GM19025 (cell line): ENCODE measurements around the gene TTC21A.
A peak's percentile ranks its signal among the peaks of the same experiment; 100 is the strongest.

Experiments used
- ATAC-seq: cut with Tn5 transposase; IDR thresholded peaks from one replicate; pipeline ENCODE4 v1.9.1; 2021; ENCODE audit warnings: mild to moderate bottlenecking, low read depth, moderate library complexity; ENCODE audit not compliant: unreplicated experiment

Gene TTC21A

DNA sequence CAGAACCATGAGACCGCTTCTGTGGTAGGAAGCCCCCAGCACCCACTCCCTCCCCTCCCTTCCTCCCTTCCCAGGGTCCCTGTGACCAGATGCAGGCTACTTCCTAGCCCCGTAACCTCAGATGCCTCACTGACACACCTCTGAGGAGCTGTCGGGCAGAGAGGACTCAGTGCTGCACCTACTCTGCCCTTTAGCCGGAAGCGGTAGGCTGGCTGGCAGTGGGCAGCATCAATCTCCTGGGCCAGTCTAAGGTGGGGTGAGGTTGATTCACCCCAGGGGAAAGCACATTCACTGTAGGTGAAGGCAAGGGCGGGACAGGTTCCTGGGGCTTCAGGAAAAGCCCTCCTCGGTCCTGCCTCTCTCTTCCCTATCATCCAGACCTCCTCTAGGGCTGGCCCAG lies 26.8 kb downstream of the TTC21A start:
- ATAC-seq, result no peak

DNA sequence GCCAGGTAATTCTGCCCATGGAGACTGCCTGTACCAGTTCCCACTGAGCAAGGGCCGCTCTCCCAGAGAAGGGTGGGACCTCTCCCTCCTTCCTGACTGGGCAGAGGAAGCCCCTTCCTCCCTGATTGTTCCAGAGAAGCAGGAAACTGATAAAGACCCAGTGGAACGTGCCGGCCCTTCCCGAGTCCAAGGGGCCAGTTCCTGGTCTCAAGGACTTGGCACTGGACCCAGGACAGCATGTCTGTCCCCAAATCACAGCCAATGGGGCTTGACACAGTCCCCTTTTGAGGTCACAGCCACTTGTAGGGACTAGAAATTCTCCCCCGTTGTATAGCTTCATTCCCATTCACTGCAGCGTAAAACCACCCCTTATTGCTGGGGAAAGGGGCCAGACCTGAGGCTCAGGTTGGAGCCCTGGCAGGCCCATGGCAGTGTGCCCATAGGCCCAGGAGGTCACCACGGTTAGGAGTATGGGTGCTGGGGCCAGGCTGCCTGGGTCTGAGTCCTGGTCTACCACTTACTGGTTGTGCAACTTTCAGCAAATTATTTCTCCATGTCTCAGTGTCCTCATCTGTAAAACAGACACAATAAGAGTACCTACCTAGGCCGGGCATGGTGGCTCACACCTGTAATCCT lies 27.8 kb downstream of the TTC21A start:
- ATAC-seq, result no peak

DNA sequence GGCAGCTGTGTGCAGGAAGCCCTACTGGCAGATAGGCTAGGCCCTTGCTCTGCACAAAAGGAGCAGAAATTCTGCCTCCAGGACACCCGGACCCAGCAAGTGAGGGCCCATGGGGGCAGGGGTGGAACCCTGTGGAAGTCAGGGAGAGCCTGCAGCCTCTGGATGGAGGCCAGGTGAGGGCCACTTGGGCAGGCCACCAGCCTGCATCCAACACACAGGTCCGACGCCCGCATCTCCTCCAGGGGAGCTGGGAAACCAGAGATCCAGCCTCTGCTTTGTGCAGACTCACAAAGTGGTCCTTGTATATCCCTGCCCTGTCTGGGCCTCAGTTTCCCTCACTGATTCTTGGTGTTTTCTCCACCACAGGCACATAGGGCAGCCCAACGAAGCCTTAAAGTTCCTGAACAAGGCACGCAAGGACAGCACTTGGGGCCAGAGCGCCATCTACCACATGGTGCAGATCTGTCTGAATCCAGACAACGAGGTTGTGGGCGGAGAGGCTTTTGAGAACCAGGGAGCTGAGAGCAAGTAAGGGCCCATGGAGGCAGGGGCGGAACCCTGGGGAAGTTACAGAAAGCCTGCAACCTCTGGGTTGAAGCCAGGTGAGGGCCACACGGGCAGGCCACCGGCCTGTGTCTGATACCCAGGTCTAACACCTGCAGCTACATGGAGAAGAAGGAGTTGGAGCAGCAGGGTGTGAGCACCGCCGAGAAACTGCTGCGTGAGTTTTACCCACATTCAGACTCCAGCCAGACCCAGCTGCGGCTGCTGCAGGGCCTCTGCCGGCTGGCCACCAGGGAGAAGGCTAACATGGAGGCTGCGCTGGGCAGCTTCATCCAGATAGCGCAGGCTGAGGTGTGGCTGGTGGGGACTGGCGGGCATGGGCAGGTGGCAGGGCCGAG lies 29.3 kb downstream of the TTC21A start:
- no peak for ATAC-seq

DNA sequence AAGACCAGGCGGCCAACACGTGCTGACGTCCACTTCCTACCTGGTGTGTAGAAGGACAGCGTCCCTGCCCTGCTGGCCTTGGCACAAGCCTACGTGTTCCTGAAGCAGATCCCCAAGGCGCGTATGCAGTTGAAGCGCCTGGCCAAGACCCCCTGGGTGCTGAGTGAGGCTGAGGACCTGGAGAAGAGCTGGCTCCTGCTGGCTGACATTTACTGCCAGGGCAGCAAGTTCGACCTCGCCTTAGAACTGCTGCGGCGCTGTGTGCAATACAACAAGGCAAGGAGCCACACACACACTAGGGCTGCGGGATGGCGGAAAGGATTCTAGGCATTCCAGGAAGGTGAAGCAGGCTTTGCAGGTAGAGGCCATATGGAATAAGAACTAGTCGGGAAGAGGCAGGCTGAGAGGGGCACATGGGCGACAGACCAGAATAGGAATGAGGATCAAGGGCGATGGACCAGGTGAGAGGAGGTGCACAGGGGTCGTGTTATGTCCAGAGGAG lies 30.0 kb downstream of the TTC21A start:
- ATAC-seq, result no peak

DNA sequence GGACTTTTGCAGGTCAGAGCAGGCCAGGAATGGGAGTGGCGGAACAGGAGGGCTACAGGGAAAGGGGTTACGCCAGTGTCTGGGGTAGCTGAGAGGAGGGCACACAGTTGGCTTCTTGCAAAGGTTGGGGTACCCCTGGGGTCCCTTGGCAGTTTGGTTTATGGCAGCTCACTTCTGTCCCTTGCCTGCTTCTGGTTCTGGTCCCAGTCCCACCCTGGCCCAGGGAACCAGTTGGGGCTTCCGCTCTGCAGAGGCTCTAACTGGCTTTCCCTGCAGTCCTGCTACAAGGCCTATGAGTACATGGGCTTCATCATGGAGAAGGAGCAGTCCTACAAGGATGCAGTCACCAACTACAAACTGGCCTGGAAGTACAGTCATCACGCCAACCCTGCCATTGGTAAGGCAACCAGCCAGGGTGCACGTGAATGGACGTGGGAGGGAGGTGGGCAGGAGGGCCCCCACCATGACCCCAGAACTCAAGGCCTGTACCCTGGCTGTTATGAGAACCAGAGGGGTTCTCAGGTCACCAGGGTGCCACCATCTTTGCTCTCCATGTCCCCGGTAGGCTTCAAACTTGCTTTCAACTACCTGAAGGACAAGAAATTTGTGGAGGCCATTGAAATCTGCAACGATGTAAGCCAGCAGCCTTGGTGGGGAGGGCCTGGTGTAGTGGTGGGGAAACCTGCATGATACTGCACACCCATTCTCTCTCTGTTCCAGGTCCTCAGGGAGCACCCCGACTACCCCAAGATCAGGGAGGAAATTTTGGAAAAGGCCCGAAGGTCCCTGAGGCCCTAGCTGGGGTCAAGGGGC lies 30.7 kb downstream of the TTC21A start:
- no peak for ATAC-seq

DNA sequence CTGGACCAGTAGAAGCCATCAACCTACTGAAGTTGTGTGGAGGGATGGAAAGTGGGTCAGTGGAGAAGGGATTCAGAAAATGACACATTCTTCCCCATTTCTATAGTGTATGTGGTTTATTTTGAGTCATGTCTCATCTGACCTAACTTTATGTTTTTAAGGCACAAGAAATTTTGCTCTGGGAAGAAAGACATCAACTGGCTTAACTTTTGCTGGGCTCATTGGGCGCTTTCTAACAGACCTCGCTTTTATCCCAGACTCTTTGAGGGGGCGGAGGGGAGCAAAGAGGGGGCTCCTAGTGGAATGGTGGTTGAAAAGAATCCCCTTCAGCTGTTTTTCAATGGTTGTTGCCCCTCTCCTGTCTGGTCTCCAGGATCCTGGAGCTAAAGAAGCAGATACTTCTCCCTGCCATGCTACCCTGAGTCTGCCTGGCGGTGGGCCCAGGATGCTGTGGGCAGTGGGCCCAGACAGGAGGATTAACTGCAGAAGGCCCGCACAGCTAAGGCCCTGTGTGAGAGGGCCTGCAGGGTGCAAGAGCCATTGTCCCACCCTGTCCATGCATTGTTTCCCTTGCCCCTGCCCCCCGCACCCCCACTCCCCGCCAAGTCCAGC lies 31.4 kb downstream of the TTC21A start:
- no peak for ATAC-seq

DNA sequence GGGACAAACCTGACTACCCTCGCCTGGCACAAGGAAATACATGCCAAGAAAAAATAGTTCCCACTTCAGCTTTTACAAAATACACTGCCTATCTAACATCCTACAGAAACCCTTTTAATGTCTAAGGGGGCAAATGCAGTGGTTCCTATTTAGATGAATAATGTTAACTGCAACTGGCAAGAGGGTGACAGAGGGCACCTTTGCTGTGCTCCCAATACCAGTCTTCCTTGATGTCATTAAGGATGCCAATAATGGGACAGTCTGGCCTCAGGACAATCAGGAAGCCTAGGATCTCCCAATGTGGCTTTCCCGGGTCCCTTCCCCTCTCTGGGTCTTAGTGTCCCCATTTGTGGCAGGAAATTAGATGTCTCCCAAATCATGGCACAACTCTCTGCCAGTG lies 32.0 kb downstream of the TTC21A start:
- ATAC-seq, result no peak

DNA sequence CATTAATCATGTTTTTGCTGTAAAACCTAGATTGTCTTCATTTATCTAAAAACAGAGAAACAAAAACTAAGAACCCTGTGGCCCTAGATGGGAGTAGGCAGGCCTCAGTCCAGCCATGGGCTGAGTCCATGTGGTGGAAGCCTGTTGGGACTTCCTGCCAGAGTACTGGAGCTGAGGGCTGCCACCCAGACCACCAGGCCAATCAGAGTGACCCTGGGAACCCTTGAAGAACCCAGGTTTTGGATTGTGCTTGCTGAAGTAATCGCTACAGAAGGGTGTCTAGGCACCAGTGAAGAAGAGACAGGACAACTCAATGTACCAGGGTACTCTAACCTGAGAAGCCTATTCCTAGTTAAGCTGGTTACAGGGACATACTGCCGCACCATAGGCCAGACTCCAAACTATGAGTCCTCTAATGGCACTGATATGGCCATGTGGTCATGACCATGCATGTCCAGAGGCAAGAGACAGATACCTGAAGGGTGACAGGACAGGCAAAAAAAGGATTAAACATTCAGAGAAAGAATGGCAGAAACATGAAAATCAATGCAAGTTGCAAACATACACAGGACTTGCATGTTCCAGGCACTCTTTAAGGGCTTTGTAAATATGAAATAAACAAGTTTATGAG lies 33.0 kb downstream of the TTC21A start:
- no peak for ATAC-seq

DNA sequence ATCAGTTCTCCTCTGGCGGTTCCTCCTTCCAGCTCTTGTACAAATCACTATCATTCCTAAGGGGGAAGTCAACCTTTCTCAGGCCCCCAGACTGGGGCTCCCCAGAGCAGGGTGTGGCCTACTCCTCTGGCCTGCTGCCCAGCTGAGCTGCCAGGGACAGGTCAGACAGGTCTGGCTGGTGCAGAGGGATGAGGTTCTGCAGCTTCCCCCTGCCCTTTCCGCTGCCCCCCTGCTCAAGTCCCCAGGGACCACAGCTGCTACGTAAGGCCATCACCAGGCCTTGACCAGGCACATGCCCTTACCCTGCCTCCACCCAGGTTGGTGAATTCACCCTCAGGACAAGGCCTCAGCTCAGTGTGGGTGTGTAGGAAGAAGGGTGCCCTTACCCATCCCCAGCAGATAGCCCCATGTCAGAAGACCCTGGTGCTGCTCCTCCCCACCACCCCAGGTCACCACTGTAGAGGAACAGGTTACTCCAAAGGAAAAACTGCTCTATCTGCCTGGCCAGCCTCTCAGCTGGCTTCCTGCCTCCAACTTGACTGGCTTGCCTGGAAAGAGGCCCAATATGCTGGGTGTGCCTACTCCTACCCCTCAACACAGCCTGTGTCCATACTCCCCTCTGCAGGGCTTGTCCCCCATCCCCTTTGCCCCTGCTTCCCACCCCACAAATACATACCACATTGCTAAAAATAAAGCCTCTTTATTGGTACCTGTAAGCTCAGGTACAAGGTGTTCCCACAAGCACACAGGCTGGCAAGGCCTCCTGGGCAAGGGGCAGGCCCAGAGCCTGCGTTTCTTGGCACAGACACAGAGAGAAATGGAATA lies 33.9 kb downstream of the TTC21A start:
- ATAC-seq, result no peak

DNA sequence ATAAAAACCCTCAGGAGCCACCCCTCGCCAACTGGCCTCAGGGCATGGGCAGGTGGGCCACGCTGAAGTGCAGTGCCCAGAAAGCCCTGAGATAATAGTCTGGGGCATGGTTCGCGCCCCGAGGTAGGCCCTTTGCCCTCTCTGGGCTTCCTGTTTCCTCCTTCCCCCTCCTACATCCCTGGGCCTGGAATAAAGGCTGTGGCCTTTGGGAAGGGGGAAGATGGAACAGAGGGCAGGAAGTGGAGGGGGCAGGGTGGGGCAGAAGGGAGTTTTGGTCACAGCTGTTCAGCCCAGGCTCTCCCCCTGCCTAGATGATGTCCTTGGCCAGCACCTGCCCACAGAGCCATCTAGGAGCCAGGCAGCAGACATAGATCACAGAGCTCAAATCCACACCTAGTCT lies 34.6 kb downstream of the TTC21A start:
- ATAC-seq, result no peak

DNA sequence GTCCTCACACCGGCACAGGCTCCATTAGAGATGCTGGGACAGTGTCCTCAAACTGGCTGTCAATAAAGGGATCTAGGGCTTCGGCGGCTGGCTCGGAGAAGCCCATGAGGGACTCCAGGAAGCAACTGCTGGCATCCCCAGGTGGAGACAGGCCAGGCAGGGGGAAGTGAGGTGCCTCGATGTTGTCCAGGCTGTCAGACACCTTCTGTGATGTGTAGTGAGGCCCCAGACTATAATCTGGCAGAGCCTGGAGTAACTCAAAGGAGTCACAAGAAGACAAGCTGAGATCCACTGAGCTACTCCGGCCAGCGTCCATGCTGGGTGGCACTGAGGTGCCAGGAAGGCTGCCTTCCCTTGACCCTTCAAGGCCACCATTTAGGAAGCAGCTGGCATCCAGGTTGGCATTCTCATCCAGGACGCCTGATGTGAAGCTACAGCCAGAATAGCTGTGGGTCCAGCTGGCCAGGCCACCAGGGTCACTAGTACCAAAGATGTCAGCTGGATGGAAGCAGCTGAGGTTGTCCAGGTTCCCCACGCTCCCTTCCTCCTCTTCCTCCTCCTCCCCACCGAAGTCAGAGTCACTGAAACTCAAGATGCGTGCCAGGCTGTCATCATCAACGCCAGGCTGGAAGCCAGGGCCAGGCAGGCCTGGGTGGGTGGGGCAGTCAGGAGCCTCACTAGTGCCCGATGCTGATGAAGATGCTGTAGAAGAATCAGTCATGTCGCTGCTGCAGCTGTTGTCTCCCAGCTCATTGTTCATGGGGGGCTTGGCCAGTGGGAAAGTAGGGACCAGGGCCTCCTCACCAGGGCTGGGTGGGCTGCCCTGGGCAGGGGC lies 35.8 kb downstream of the TTC21A start:
- no peak for ATAC-seq

DNA sequence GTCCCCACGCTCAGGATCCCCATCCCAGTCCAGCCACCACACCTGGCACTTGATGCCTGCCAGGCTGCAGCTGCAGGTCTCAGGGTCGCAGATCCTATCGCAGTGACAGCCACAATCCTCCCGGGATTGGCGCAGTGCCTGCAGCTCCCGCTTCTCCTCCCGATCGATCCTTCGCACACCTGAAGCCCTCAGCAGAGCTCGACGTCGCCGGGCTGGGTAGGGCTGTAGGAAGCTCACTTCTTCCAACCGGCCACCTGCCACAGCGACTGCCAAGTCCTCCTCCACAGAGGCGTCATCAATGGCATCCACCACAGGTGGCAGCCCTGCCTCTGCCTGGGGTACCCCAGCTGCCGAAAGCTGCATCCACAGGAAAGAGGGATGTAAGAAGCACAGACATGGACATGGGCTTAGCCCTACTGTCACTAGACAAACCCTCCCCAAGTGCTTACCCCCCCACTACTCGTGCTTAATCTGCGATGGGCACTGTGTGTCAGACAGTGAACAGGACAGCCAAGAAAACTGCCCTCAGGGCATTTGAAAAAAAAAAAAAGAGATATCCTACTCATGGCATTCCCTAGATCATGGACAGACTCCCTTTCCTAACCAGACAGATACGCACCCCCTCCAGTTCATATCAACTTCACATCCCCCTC lies 36.7 kb downstream of the TTC21A start:
- no peak for ATAC-seq

DNA sequence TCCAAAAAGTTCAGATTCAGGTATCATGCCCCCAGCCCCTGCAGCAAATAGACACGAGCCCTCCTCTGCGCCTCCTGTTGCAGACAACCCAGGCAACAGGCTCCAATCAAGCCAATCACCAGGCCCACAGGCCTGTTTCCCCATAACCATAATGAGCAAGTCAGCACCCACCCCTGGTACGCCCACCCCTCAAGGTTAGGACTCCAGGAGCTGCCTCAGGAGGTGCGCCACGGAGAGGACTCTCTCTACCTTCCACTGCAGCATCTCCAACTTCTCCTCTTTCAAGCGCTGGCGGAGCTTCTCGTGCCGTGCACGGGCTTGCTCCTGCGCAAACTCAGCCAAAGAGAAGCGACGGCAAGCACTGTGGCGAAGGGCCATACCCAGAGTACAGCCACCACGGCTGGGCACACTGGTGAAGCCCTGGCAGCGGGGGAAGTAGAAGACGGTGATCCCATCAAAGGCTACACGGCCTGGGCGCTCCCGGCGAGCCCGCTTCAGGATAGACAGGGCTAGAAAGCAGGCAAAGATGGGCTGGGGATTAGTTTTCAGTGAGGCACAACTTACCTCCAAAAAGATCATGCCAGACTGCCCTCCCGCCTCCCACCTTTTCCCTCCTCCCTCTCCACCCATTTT lies 37.4 kb downstream of the TTC21A start:
- ATAC-seq, result no peak

DNA sequence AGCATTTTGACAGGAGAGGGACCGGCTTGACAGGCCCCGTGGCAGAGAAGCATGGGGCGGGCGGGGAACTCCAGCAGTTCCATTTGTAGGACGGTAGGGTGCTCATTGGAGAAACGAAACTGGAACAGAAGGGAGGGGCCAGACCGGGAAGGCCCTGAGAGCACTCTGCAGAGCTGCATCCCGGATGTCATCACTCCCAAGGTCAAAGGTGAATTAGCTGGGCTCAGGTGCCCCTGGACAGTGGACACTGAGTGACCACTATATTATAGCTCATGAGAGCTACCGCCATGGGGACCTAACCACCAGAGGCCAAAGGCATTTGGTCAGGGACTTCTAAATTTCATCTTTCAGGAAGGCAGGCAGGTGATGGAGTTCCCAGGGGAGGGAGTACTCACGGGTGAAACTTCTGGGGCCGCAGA lies 38.6 kb downstream of the TTC21A start:
- ATAC-seq, result no peak

DNA sequence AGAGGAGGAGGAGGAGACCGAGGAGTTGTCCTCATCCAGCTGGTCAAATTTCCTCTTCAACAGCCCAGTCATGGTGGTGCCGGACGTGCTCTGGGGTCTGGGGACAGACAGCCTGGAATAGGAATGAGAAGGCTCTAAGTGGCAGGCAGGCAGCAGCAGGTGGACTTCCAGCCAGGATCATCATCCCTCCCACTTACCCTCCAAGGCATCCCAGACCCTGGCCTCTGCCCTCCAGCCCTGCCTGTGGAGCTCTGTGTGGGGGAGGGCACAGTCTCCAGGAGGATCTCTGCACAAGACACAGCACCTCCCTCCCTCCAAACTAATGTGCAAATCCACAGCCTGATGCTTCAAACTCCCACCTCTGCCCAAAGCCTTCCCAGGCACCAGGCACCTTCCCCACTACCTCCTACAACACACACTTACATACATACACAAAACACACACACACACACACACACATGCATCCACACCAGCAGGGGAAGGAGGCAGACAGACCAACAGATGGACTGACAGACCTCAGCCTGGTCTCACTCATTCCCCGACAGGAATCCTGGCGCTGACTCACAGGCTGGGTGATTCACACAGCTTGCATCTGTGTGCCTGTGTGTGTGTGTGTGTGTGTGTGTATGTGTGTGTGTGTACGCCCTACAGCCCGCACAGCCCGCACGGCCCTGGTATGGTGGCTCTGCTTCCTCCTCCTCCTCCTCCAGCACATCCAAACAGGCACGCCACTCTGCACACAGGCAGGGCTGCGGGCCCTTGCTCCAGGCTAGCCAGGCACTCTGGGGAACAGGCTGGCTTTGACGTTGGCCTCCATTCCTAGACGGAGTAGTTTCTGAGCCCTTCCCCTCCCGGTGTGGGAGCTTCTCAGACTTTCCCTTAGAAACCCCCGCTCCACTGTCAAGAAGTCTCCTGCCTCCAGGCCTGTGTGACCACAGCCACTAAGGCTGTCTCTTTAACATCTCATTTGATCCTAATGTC lies 39.4 kb downstream of the TTC21A start:
- ATAC-seq, result no peak

DNA sequence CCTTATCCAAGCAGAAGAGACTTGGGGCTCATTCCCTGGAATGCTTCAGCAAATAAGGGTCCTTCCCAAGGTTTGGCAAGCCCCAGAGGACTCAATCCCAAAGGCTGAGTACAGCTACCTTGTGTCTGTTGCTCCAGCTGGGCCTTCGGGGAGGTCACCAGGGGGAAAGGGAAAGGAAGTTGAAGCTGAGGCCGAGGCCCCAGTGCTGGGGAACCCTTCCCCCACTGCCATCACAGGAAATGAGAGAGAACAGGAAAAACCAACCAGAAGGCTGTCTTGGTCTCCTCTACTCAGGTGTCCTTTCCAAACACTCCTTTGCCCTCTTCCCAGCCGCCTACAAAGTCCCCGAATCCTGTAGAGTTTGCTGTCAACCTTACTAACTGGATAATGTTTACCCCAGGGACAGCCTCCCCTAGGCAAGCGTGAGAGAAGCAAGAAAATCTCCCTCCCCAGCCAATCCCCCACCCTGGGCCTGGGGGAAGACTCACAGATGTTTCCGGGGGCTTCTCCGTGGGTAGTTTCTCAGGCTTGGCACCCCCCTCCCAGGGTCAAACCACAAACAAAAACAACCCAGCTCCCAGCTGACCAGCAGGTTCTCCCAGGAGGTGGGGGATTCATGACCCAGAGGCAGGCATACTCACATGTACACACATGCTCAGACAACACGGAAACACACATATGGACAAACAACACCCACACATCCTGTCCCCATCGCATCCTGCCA lies 40.4 kb downstream of the TTC21A start:
- peak; percentile 25 for ATAC-seq
